ENCODE data around the gene PHF8.

Gene PHF8

DNA sequence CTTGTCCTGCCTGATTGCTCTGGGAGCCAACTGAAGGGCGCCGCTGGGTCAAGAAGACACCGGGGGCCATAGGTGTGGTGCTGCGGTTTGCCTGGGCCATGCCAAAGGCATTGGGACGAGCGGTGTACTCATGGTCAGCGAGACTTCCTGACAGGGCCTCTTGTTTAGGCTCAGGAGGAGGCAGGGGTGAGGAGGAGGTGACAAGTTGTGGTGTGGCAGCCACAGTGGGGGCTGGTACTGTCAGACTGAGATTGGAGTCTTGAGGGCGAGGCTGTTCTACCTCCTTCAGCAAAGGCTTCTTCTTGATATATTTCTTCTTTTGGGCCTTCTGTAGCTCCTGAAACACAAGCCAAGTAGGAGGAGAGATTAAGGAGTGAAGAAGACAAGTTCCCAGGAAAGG lies 104.1 kb downstream of the PHF8 start:
- in situ Hi-C loops (cut with HindIII; ENCODE audit: low sequenced_read_pairs) = no loop called here
- no peak for DNase-seq (ENCODE audit: low read depth, low spot score)
- H3K4me3 ChIP-seq (ENCODE audit: low read depth, low read length) = no peak overlapping the region
- TF ChIP-seq, protein P1, sequence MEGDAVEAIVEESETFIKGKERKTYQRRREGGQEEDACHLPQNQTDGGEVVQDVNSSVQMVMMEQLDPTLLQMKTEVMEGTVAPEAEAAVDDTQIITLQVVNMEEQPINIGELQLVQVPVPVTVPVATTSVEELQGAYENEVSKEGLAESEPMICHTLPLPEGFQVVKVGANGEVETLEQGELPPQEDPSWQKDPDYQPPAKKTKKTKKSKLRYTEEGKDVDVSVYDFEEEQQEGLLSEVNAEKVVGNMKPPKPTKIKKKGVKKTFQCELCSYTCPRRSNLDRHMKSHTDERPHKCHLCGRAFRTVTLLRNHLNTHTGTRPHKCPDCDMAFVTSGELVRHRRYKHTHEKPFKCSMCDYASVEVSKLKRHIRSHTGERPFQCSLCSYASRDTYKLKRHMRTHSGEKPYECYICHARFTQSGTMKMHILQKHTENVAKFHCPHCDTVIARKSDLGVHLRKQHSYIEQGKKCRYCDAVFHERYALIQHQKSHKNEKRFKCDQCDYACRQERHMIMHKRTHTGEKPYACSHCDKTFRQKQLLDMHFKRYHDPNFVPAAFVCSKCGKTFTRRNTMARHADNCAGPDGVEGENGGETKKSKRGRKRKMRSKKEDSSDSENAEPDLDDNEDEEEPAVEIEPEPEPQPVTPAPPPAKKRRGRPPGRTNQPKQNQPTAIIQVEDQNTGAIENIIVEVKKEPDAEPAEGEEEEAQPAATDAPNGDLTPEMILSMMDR (IDR thresholded peaks at IDR 0.05; ENCODE audit: low read depth, low read length) = no peak

DNA sequence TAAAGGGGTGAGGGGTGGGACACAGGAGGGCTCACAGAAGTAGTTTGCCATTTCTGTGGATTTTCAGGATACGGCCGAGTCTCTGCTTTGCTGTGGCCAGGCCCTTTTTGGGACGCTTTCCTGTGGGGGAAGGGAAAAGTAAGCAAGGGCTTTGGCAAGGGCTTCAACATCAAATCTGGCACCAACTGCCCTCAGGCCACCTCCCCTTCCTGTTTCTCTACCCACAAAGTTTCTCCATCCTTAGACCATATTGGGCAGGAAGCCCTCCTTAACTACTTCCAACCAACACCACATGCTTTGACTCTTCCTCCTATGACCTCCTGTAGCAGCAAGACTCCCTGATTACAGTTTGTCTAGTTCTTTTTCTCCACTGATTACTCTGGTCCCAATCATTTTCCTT lies 105.1 kb downstream of the PHF8 start:
- DNase-seq (ENCODE audit: low read depth, low spot score) = no peak
- TF ChIP-seq, protein P1 (IDR thresholded peaks at IDR 0.05; ENCODE audit: low read depth, low read length) = no peak
- in situ Hi-C loops (cut with HindIII; ENCODE audit: low sequenced_read_pairs) = no loop called here
- H3K4me3 ChIP-seq (ENCODE audit: low read depth, low read length) = no peak overlapping the region

DNA sequence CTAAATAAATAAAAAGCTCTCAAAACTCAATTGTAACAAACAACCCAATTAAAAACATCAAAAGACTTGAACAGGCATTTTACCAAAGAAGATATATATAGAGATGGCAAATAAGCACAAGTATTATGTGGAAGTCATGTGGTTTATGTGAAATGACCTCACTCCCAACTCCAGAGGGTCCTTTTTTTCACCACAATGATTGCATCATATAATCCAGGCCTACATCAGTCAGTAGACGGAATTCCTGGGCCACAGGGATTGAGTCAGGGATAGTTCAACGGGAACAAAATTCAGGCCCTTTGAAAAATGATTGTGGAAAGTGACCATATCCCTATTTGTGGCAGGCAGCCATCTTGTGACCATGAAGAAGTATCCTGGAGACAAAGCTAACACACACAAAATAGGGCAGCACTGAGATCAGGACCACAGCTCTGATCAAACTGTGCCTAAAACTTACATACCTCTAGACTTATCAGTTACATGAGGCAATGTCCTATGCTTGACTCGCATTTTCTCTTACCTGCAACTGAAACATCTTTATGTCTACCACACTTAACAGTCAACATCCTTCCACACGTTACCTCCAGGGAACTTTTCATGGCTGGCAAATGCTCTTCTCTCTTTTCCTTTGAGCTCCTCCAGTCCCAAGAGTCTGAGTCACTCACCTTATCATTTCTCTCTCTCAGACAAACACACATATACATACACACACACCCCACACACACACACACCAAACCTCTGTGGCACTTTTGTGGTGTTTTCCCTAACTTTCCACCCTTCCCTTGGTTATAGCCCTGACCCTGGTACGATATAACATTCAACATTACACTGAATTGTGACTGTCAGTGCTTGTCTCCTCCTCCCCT lies 113.5 kb downstream of the PHF8 start:
- H3K4me3 ChIP-seq (ENCODE audit: low read depth, low read length) = no peak overlapping the region
- TF ChIP-seq, protein P1 (IDR thresholded peaks at IDR 0.05; ENCODE audit: low read depth, low read length) = no peak
- in situ Hi-C loops (cut with HindIII; ENCODE audit: low sequenced_read_pairs) = no loop called here
- DNase-seq (ENCODE audit: low read depth, low spot score) = peak; percentile 36

DNA sequence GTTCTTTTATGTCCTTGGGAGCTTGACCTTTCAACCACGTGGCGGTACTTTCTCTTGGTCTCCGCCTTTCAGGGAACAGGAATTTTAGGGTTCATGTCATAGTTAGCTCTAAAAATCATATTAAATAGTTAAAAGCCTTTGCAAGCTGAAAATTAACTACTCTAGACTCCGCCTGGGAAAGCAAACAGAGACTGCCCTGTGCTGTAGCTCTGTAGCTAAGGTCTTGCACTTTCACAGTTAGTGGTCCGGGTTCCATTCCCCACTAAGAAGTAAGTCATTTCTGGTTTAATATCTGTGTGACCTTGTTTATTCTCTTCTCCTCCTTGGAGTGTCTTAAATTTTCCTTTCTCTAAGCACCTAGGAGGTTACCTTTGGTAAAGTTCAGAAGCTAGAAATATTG lies 118.2 kb downstream of the PHF8 start:
- TF ChIP-seq, protein P1 (IDR thresholded peaks at IDR 0.05; ENCODE audit: low read depth, low read length) = no peak
- no peak for DNase-seq (ENCODE audit: low read depth, low spot score)
- in situ Hi-C loops (cut with HindIII; ENCODE audit: low sequenced_read_pairs) = no loop called here
- H3K4me3 ChIP-seq (ENCODE audit: low read depth, low read length) = no peak overlapping the region

DNA sequence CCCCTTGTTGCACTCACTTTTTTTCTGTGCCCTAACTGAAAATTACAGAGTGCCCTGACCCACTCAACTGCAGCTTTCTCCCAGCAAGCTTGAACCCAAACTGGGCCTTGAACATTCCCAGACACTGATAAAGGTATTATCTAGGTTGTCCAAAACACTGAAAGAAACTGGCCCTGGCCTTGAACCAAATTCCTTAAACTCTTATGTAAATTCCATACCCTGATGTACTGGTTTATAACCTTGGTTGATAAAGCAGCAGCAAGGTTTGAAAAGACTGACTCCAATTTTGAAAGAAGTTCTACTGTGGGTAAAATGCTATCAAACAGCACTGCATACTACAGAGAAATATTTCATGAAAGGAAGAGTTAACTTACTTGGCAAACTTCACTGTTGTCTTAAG lies 125.6 kb downstream of the PHF8 start:
- TF ChIP-seq, protein P1 (IDR thresholded peaks at IDR 0.05; ENCODE audit: low read depth, low read length) = no peak
- DNase-seq (ENCODE audit: low read depth, low spot score) = no peak
- no peak overlapping the region for H3K4me3 ChIP-seq (ENCODE audit: low read depth, low read length)
- in situ Hi-C loops (cut with HindIII; ENCODE audit: low sequenced_read_pairs) = no loop called here

DNA sequence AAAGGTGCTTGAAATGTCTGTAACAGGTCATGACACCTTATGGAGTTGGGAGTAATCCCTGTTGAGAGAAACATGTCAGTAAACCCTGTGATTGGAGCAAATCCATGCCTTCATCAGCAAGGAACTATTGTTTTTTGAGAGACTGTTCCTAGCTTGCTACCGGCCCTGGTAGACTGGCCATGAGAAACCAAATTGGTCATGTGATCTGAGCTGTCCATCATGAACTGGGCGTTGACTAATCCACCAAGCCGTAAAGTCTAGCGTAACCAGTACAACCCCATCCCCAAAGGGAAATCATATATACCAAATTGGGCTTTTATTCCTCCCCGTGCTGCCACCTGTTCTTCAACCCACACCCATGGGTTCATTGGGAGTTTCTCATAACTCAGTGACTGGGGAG lies 143.7 kb downstream of the PHF8 start:
- in situ Hi-C loops (cut with HindIII; ENCODE audit: low sequenced_read_pairs) = no loop called here
- TF ChIP-seq, protein P1 (IDR thresholded peaks at IDR 0.05; ENCODE audit: low read depth, low read length) = no peak
- H3K4me3 ChIP-seq (ENCODE audit: low read depth, low read length) = no peak overlapping the region
- no peak for DNase-seq (ENCODE audit: low read depth, low spot score)

Measured in astrocyte of the spinal cord (primary cell).